Erythroblast (primary cell): ENCODE results near the gene IDI1.
"Not testable (repeated sequence)": the region's sequence is repeated elsewhere in the genome, so short reads cannot be mapped to it uniquely, and the experiment has no call there.

Experiments used
- DNase-seq, 2 experiments: peaks; one replicate each; lab custom pipeline; 2025; lab: John Stamatoyannopoulos, UW
- GATA1 ChIP-seq: IDR thresholded peaks from 2 replicates; pipeline ENCODE4 v1.6.1; 2011; ENCODE audit warnings: low read depth, mild to moderate bottlenecking, control low read depth, low read length, moderate library complexity
- POLR2A ChIP-seq: IDR thresholded peaks from 2 replicates; pipeline ENCODE4 v1.6.1; 2011; ENCODE audit warnings: mild to moderate bottlenecking, low read length

IDI1 gene

GRCh38 chr10:1074748-1075308, 25.9 kb upstream of the IDI1 start:
- TF ChIP-seq POLR2A (no peak), GATA1 (no peak)
- peak; percentile 23 to 30 for DNase-seq

GRCh38 chr10:1074052-1074747, 25.3 kb upstream of the IDI1 start:
- TF ChIP-seq GATA1: no peak
- TF ChIP-seq POLR2A: no peak
- peak in 1 of 2 experiments; percentile 8 for DNase-seq

- no peak for TF ChIP-seq GATA1
- TF ChIP-seq POLR2A: no peak
- DNase-seq: no peak
Measured at GRCh38 chr10:1070919-1071318, 22.0 kb upstream of the IDI1 start.

GRCh38 chr10:1068380-1069361, 19.8 kb upstream of the IDI1 start:
- TF ChIP-seq POLR2A: no peak
- no peak for DNase-seq

DNA sequence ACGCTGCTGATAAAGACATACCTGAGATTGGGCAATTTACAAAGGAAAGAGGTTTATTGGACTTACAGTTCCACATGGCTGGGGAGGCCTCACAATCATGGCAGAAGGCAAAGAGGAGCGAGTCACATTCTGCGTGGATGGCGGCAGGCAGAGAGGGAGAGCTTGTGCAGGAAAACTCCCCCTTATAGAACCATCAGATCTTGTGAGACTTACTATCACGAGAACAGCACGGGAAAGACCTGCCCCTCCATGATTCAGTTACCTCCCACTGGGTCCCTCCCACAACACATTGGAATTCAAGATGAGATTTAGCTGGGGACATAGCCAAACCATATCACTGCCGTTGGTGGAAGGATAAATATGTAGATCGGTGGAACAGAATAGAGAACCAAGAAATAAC, 17.8 kb upstream of the IDI1 start:
- DNase-seq: not testable (repeated sequence)

DNA sequence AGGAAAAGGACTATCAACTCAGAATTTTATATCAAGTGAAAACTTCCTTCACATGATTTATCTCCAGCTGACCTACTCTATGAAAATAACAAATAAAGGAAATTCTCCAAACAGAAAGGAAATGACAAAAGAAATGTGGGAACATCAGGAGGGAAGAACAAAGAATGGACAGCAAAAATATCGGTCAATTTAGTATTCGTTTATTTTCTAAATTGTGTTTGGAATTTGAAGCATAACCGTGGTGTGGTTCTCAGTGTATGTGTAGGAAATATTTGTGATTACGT, 16.0 kb upstream of the IDI1 start:
- TF ChIP-seq POLR2A (no peak), GATA1 (no peak)
- DNase-seq: no peak

GRCh38 chr10:1063232-1063865, 14.4 kb upstream of the IDI1 start:
- DNase-seq: no peak
- TF ChIP-seq POLR2A: no peak
- TF ChIP-seq GATA1: no peak

DNA sequence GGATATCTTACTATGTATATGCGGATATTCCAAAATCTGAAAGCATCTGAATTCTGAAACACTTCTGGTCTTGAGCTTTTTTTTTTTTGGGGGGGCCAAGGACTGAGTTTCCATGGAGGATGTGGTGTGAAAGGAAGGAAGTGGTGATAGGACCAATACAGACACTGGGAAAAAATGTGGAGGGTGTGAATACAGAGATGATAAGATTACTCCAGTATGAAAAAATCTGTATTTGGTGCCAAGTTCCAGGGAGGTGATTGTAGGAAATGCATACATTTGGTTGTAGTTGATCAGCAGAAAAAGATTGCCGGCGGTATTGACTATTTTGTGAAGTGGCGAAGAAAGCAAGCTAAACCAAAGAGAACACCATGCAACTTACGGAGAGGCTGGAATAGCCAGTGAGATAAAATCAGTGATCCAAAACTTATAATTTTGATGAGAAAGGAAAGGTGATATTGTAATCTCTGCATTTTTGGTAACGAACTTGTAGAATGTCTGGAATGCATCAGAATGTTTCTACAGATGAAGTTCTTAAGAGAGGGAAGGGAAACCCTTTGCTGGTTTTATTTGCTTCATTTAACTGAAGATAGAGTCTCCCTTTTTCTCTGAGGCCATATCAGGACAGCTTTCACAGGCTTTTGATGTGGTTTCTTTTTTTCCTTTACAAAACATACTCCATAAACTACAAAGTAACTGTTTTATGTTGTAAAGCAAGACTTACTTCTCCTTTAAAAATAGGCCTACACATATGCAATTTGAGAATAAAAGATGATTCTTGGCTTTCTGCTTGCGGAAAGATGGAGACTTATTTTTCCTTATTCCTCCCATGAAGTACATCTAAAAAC, 13.2 kb upstream of the IDI1 start:
- TF ChIP-seq POLR2A (no peak), GATA1 (no peak)
- DNase-seq: no peak

DNA sequence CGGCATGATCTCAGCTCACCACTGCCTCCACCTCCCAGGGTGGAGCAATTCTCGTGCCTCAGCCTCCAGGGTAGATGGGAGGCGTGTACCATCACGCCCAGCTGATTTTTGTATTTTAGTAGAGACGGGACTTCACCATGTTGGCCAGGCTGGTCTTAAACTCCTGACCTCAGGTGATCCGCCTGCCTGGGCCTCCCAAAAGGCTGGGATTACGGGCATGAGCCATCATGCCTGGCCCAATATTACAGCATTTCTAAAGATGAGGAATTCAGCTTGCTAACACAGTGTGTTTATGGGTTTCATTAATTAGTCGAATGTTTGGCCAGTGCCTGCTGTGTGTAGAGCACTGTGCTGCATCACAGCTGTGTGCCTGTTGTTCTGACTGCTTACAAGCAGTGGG, 11.0 kb upstream of the IDI1 start:
- TF ChIP-seq GATA1: no peak
- TF ChIP-seq POLR2A: no peak
- no peak for DNase-seq

GRCh38 chr10:1058017-1058416, 9.1 kb upstream of the IDI1 start:
- TF ChIP-seq GATA1 (no peak), POLR2A (peak; percentile 29)

DNA sequence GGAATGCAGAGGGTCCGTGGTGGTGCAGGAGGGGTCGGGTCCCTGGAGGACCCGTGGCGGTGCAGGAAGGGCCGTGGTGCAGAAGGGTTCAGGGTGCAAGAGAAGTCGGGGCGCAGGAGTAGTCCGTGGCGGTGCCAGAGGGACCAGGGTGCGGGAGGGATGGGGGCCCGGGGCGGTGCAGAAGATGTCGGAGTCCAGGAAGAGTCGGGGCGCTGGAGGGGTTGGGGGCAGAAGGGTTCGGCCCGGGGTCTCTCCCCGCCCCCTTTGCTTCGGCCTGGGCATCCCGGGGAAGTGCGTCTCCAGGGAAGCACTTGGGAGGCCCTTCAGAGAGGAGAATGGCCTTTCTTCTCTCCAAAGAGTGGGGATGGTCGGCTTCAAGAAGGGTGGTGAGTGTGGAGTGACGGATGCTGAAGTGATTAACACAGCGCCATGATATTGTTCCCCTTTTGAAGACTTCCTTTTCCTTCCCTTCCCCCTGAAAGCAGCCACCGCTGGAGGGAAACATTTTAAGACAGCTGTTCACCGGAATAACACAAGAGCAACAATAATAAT, 8.3 kb upstream of the IDI1 start:
- TF ChIP-seq GATA1: no peak
- no peak for TF ChIP-seq POLR2A
- peak; percentile 47 to 48 for DNase-seq

More at GRCh38 chr10:1058017-1058416, 9.1 kb upstream of the IDI1 start:
- DNase-seq: peak; percentile 22 to 31

GRCh38 chr10:1056326-1057105, 7.6 kb upstream of the IDI1 start, which contains the start of gene WDR37:
WDR37 (plus strand) TSS chr10:1056385; CDS start chr10:1072156, 15,771 bp downstream.
- TF ChIP-seq POLR2A (peak; percentile 83), GATA1 (no peak)

More at GRCh38 chr10:1056326-1057105, 7.6 kb upstream of the IDI1 start, which contains the start of gene WDR37:
- peak; percentile 89 to 92 for DNase-seq
